Keratinocyte (primary cell): ENCODE measurements around the gene LSM4. TPM values are rescaled to one million over a fixed set of nuclear protein-coding genes. Genes with fewer than 3 reads are reported as not detected.

ENCODE experiments used
- DNase-seq: peaks from one replicate; pipeline ENCODE4 v3.0.0-alpha.2; 2011; ENCODE audit warnings: low read depth, missing footprints, low spot score
- FAIRE-seq: peaks from 2 replicates; lab custom pipeline; 2011; peaks lifted over from hg19 to GRCh38; lab: Jason Lieb, UNC
- H2AFZ ChIP-seq: 2 replicates; pipeline ENCODE4 v1.6.0; 2012; ENCODE audit warnings: low read length, control low read depth, inconsistent platforms; ENCODE audit not compliant: control insufficient read depth
- H3K27ac ChIP-seq: 2 replicates; pipeline ENCODE4 v1.5.1; 2011; ENCODE audit warnings: low read length; ENCODE audit not compliant: control insufficient read depth, insufficient read depth
- H3K27me3 ChIP-seq: 3 replicates; pipeline ENCODE4 v1.6.0; 2011; ENCODE audit warnings: low read length; ENCODE audit not compliant: control insufficient read depth, insufficient read depth; ENCODE audit errors: extremely low read depth
- H3K36me3 ChIP-seq, 2 experiments: 2 replicates in 1 of 2; 3 replicates in 1 of 2; pipeline ENCODE4 v1.5.1; 2011; ENCODE audit warnings: low read length in 2 of 2, mild to moderate bottlenecking in 1 of 2; ENCODE audit not compliant: control insufficient read depth in 2 of 2, insufficient read depth in 2 of 2; ENCODE audit errors: extremely low read depth in 1 of 2
- H3K4me1 ChIP-seq: 3 replicates; pipeline ENCODE4 v1.5.1; 2011; ENCODE audit warnings: low read length; ENCODE audit not compliant: control insufficient read depth, insufficient read depth; ENCODE audit errors: extremely low read depth
- H3K4me2 ChIP-seq: 3 replicates; pipeline ENCODE4 v1.6.0; 2011; ENCODE audit warnings: low read depth, low read length; ENCODE audit not compliant: control insufficient read depth, insufficient read depth; ENCODE audit errors: extremely low read depth
- H3K4me3 ChIP-seq, 3 experiments: fragments of 200-600 bp in 1 of 3; sonication (generic) in 1 of 3; 2 replicates in 2 of 3; 3 replicates in 1 of 3; pipeline ENCODE4 v1.5.1; 2011 to 2016; ENCODE audit warnings: low read length in 3 of 3, mild to moderate bottlenecking in 3 of 3, control low read depth in 2 of 3, inconsistent platforms in 1 of 3, low read depth in 1 of 3, mixed read lengths in 1 of 3, mixed run types in 1 of 3, moderate library complexity in 1 of 3; ENCODE audit not compliant: control insufficient read depth in 2 of 3, insufficient read depth in 2 of 3; ENCODE audit errors: extremely low read depth in 1 of 3
- H3K79me2 ChIP-seq: 2 replicates; pipeline ENCODE4 v1.6.0; 2012; ENCODE audit warnings: low read length; ENCODE audit not compliant: control insufficient read depth, insufficient read depth
- H3K9ac ChIP-seq: 3 replicates; pipeline ENCODE4 v1.6.0; 2011; ENCODE audit warnings: low read length; ENCODE audit not compliant: control insufficient read depth, insufficient read depth; ENCODE audit errors: extremely low read depth
- H3K9me1 ChIP-seq: 3 replicates; pipeline ENCODE4 v1.6.0; 2011; ENCODE audit warnings: low read length; ENCODE audit not compliant: control insufficient read depth, insufficient read depth; ENCODE audit errors: extremely low read depth
- H3K9me3 ChIP-seq: 2 replicates; pipeline ENCODE4 v1.5.1; 2012; ENCODE audit warnings: low read depth, low read length; ENCODE audit not compliant: control insufficient read depth
- H4K20me1 ChIP-seq: 3 replicates; pipeline ENCODE4 v1.6.0; 2011; ENCODE audit warnings: low read length; ENCODE audit not compliant: control insufficient read depth, insufficient read depth; ENCODE audit errors: extremely low read depth
- CTCF ChIP-seq, 3 experiments: IDR thresholded peaks in 1 of 3; conservative IDR thresholded peaks in 1 of 3; optimal IDR thresholded peaks in 1 of 3; 2 replicates in 2 of 3; 3 replicates in 1 of 3; pipeline versions ENCODE3 to v1.5.1; 2011; ENCODE audit warnings: low read length in 3 of 3, mild to moderate bottlenecking in 3 of 3, moderate library complexity in 2 of 3, control low read depth in 1 of 3, inconsistent platforms in 1 of 3; ENCODE audit not compliant: insufficient read depth in 2 of 3; ENCODE audit errors: extremely low read depth in 1 of 3
- EZH2 ChIP-seq: IDR thresholded peaks from one replicate; pipeline ENCODE4 v1.6.1; 2012; ENCODE audit warnings: inconsistent platforms, mild to moderate bottlenecking, low read length, moderate library complexity
- dilution Hi-C: fragments of 300-500 bp; cut with MboI; formaldehyde crosslinking; loops from one replicate; pipeline ENCODE4 v1.7.0; 2020; ENCODE audit warnings: low sequenced_read_pairs; ENCODE audit not compliant: extremely low pct_ligation_motif_present
- polyA plus RNA-seq, 5 experiments: library from polyadenylated mRNA; depleted of rRNA in 3 of 5; stranded (reverse) in 3 of 5; stranded (forward) in 1 of 5; unstranded in 1 of 5; fragments of >200 nt; gene quantifications; 1 replicate in 1 of 5; 2 replicates in 3 of 5; 3 replicates in 1 of 5; pipeline versions ENCODE4 v1.2.1 to v1.2.3, GENCODE V29; 2011 to 2012; ENCODE audit warnings: missing spikeins in 2 of 5, low read depth in 1 of 5, low replicate concordance in 1 of 5

LSM4 gene
- polyA plus RNA-seq, 1 donor (not counting 4 experiments of a cell fraction or from before 2014, with no cell fraction given) = 162 TPM

- Histone ChIP-seq H3K9me3 (no peaks in the 10 kb centered on the region), H3K4me2 (no peak overlapping the region), H3K9ac (no peak overlapping the region), H3K9me1 (no peaks in the 10 kb centered on the region), H3K27me3 (no peaks in the 10 kb centered on the region), H3K4me3 (no peak overlapping the region), H3K4me1 (no peaks in the 10 kb centered on the region), H3K27ac (no peak overlapping the region), H3K79me2 (no peaks in the 10 kb centered on the region), H3K36me3 (peaks cover 2 to 3% of the 10 kb centered on the region in 2 experiments), H2AFZ (no peak overlapping the region), H4K20me1 (no peaks in the 10 kb centered on the region)
- TF ChIP-seq EZH2 = no peak
- no peak for TF ChIP-seq CTCF (optimal IDR thresholded peaks at IDR 0.05 in 1 of 3, IDR thresholded peaks at IDR 0.05 in 1 of 3, conservative IDR thresholded peaks at IDR 0.05 in 1 of 3; ENCODE audit: extremely low read depth in 1 of 3, insufficient read depth in 2 of 3, low read length in 3 of 3)
- no peak for DNase-seq
- no peak for FAIRE-seq
- dilution Hi-C loops = no loop called here
These were observed 21.2 kb downstream of the LSM4 start for GRCh38 chr19:18301718-18302111.

- no peaks in the 10 kb centered on the region for H3K9me1 ChIP-seq
- H2AFZ ChIP-seq = no peak overlapping the region
- TF ChIP-seq CTCF (optimal IDR thresholded peaks at IDR 0.05 in 1 of 3, IDR thresholded peaks at IDR 0.05 in 1 of 3, conservative IDR thresholded peaks at IDR 0.05 in 1 of 3; ENCODE audit: extremely low read depth in 1 of 3, insufficient read depth in 2 of 3, low read length in 3 of 3) (no peak), EZH2 (no peak)
- no peak overlapping the region for H3K9ac ChIP-seq
- H3K4me3 ChIP-seq = no peak overlapping the region
- no peaks in the 10 kb centered on the region for H3K4me1 ChIP-seq
- H3K36me3 ChIP-seq = peaks cover 0 to under 1% of the 10 kb centered on the region in 2 experiments
- no peak overlapping the region for H3K27ac ChIP-seq
- FAIRE-seq (no peak), DNase-seq (no peak)
- no peak overlapping the region for H3K4me2 ChIP-seq
- H3K9me3 ChIP-seq = no peaks in the 10 kb centered on the region
- no peaks in the 10 kb centered on the region for H4K20me1 ChIP-seq
- dilution Hi-C loops = no loop called here
- no peaks in the 10 kb centered on the region for H3K79me2 ChIP-seq
- no peaks in the 10 kb centered on the region for H3K27me3 ChIP-seq
These were observed 21.8 kb downstream of the LSM4 start for GRCh38 chr19:18300930-18301717.
